HCT116 (cell line): Measurements from ENCODE around the gene RNASEH2A. TPM values are rescaled to one million over a fixed set of nuclear protein-coding genes. Genes with fewer than 3 reads are reported as not detected.

Experiments
- ATAC-seq: fragments of 200-7000 bp; cut with Tn5 transposase; 2 replicates; pipeline ENCODE4 v1.9.1; 2020; ENCODE audit warnings: mild to moderate bottlenecking, moderate library complexity
- BruUV-seq: library from RNA; stranded (reverse); fragments of 400-500 nt; replicated peaks from 2 replicates; lab custom pipeline; 2021; lab: Mats Ljungman, UMichigan
- CTCF ChIA-PET: fragments of 300-600 bp; sonication (Branson Sonifier 250); formaldehyde crosslinking; loops from one replicate; lab custom pipeline; 2021; ENCODE audit warnings: antibody characterized with exemption; lab: Charles Lee
- POLR2A ChIA-PET: fragments of 300-600, 350-600 bp; sonication (Branson Sonifier 250); formaldehyde crosslinking; loops from one replicate; lab custom pipeline; 2021; ENCODE audit warnings: antibody characterized with exemption; lab: Charles Lee
- RAD21 ChIA-PET, 2 experiments: fragments of 300-600 bp; sonication (Branson Sonifier 250); formaldehyde crosslinking; loops; one replicate each; lab custom pipeline; 2023; ENCODE audit warnings: low total read pairs in 2 of 2; ENCODE audit not compliant: uncharacterized antibody in 2 of 2, unreplicated experiment in 2 of 2, low non-redundant PET in 1 of 2; lab: Charles Lee
- DNase-seq: peaks from one replicate; pipeline ENCODE4 v3.0.0-alpha.2; 2010; ENCODE audit warnings: low read depth, low spot score
- H2AFZ ChIP-seq: fragments of 200-600 bp; shearing (Covaris generic), sonication (generic); 2 replicates; pipeline ENCODE4 v1.6.1; 2017; ENCODE audit warnings: low read depth, mixed run types, mixed read lengths, antibody characterized with exemption, low read length; ENCODE audit not compliant: poor library complexity, severe bottlenecking
- H3K27ac ChIP-seq: 2 replicates; pipeline ENCODE4 v1.5.1; 2012; ENCODE audit warnings: low read depth, low read length
- H3K27me3 ChIP-seq: fragments of 200-600 bp; sonication (generic); 2 replicates; pipeline ENCODE4 v1.6.1; 2016; ENCODE audit warnings: mixed run types, low read length, mixed read lengths; ENCODE audit not compliant: insufficient read depth
- H3K36me3 ChIP-seq, 2 experiments: fragments of 200-500 bp in 1 of 2; fragments of 200-600 bp in 1 of 2; sonication (Bioruptor generic) in 1 of 2; sonication (generic) in 1 of 2; 2 replicates each; pipeline versions ENCODE4 v1.5.1 to v1.6.1; 2014 to 2016; ENCODE audit warnings: low read length in 2 of 2, inconsistent platforms in 1 of 2, mixed read lengths in 1 of 2, mixed run types in 1 of 2; ENCODE audit not compliant: insufficient read depth in 2 of 2, control insufficient read depth in 1 of 2
- H3K4me1 ChIP-seq, 2 experiments: fragments of 200-600 bp in 1 of 2; sonication (generic) in 1 of 2; 2 replicates each; pipeline versions ENCODE4 v1.5.1 to v1.6.1; 2012 to 2017; ENCODE audit warnings: low read length in 2 of 2, inconsistent platforms in 1 of 2, mild to moderate bottlenecking in 1 of 2, mixed read lengths in 1 of 2, mixed run types in 1 of 2, moderate library complexity in 1 of 2; ENCODE audit not compliant: insufficient read depth in 2 of 2, control insufficient read depth in 1 of 2
- H3K4me2 ChIP-seq: fragments of 200-600 bp; sonication (generic); 2 replicates; pipeline ENCODE4 v1.6.1; 2017; ENCODE audit warnings: mixed run types, low read length, mixed read lengths
- H3K4me3 ChIP-seq, 2 experiments: fragments of 200-600 bp in 1 of 2; sonication (generic) in 1 of 2; replicated peaks in 1 of 2; 2 replicates each; pipeline ENCODE4 v1.5.1; 2011 to 2016; ENCODE audit warnings: low read length in 2 of 2, control low read depth in 1 of 2, low read depth in 1 of 2, mild to moderate bottlenecking in 1 of 2, mixed read lengths in 1 of 2, mixed run types in 1 of 2
- H3K79me2 ChIP-seq: fragments of 200-600 bp; sonication (generic); 2 replicates; pipeline ENCODE4 v1.6.1; 2017; ENCODE audit warnings: mild to moderate bottlenecking, mixed run types, low read length, moderate library complexity, mixed read lengths; ENCODE audit not compliant: insufficient read depth
- H3K9ac ChIP-seq: fragments of 200-600 bp; sonication (generic); 2 replicates; pipeline ENCODE4 v1.6.1; 2016; ENCODE audit warnings: low read length, mixed read lengths
- H3K9me2 ChIP-seq: fragments of 200-600 bp; sonication (generic), shearing (Covaris generic); 2 replicates; pipeline ENCODE4 v1.6.1; 2017; ENCODE audit warnings: mixed run types, mild to moderate bottlenecking, moderate library complexity; ENCODE audit not compliant: insufficient read depth
- H3K9me3 ChIP-seq, 2 experiments: fragments of 200-500 bp in 1 of 2; fragments of 200-600 bp in 1 of 2; sonication (Bioruptor generic) in 1 of 2; sonication (generic) in 1 of 2; 2 replicates each; pipeline ENCODE4 v1.6.1; 2014 to 2017; ENCODE audit warnings: low read length in 2 of 2, mixed read lengths in 2 of 2, inconsistent platforms in 1 of 2, low read depth in 1 of 2, mild to moderate bottlenecking in 1 of 2, mixed run types in 1 of 2, moderate library complexity in 1 of 2; ENCODE audit not compliant: control insufficient read depth in 1 of 2, insufficient read depth in 1 of 2
- H4K20me1 ChIP-seq: fragments of 200-600 bp; sonication (generic), shearing (Covaris generic); 2 replicates; pipeline ENCODE4 v1.6.1; 2017; ENCODE audit warnings: mixed run types, mild to moderate bottlenecking, moderate library complexity; ENCODE audit not compliant: insufficient read depth
- CBX3 ChIP-seq: IDR thresholded peaks from 2 replicates; pipeline ENCODE4 v1.6.1; 2012; ENCODE audit warnings: low read depth
- CEBPB ChIP-seq: IDR thresholded peaks from 2 replicates; pipeline ENCODE4 v1.6.1; 2012; ENCODE audit warnings: low read depth
- EGR1 ChIP-seq: IDR thresholded peaks from 2 replicates; pipeline ENCODE4 v1.6.1; 2012; ENCODE audit warnings: low read depth
- ELF1 ChIP-seq: IDR thresholded peaks from 2 replicates; pipeline ENCODE4 v1.6.1; 2012; ENCODE audit warnings: low read depth, borderline replicate concordance
- EZH2 ChIP-seq: fragments of 200-600 bp; sonication (generic); IDR thresholded peaks from 2 replicates; pipeline ENCODE4 v1.6.1; 2017; ENCODE audit warnings: antibody characterized with exemption, mixed run types
- EZH2phosphoT487 ChIP-seq: fragments of 200-600 bp; IDR thresholded peaks from 2 replicates; pipeline ENCODE4 v1.6.1; 2018; ENCODE audit warnings: antibody characterized with exemption, borderline replicate concordance
- FOSL1 ChIP-seq: IDR thresholded peaks from 2 replicates; pipeline ENCODE4 v1.6.1; 2012; ENCODE audit warnings: low read depth
- JUND ChIP-seq: IDR thresholded peaks from 2 replicates; pipeline ENCODE4 v1.6.1; 2012
- POLR2A ChIP-seq: IDR thresholded peaks from 2 replicates; pipeline ENCODE4 v1.7.0; 2011; ENCODE audit warnings: borderline replicate concordance; ENCODE audit not compliant: insufficient read depth, insufficient read length; ENCODE audit errors: extremely low read depth
- SIN3A ChIP-seq: IDR thresholded peaks from 2 replicates; pipeline ENCODE4 v1.6.1; 2012; ENCODE audit warnings: low read depth
- SRF ChIP-seq: IDR thresholded peaks from 2 replicates; pipeline ENCODE4 v1.6.1; 2012; ENCODE audit warnings: low read depth
- TCF7L2 ChIP-seq: IDR thresholded peaks from 2 replicates; pipeline ENCODE4 v1.7.0; 2011; ENCODE audit warnings: borderline replicate concordance, inconsistent platforms; ENCODE audit not compliant: insufficient read depth, insufficient read length; ENCODE audit errors: extremely low read depth
- ZNF274 ChIP-seq: fragments of 200-500 bp; sonication (Bioruptor generic); IDR thresholded peaks from 2 replicates; pipeline ENCODE4 v1.6.1; 2014; ENCODE audit warnings: mild to moderate bottlenecking, low read depth, low read length, inconsistent platforms
- intact Hi-C: fragments of 100-400 bp; cut with micrococcal nuclease; formaldehyde crosslinking; loops from 2 replicates; pipeline ENCODE4 v1.10.0; 2022
- total RNA-seq: library from RNA; stranded (reverse); gene quantifications from one replicate; pipeline ENCODE4 v1.2.1, GENCODE V29; 2021; ENCODE audit not compliant: unreplicated experiment
- TF ChIP-seq, protein P1 (sequence below): IDR thresholded peaks from 2 replicates; pipeline ENCODE4 v1.6.1; 2012
- TF ChIP-seq, protein P2 (sequence below): IDR thresholded peaks from 2 replicates; pipeline ENCODE4 v1.6.1; 2012; ENCODE audit warnings: low read depth
- TF ChIP-seq, protein P3 (sequence below): IDR thresholded peaks from 2 replicates; pipeline ENCODE4 v1.6.1; 2011; ENCODE audit warnings: mild to moderate bottlenecking, low read length, moderate library complexity; ENCODE audit not compliant: insufficient replicate concordance; ENCODE audit errors: extremely low read depth

Gene RNASEH2A
- total RNA-seq, 1 experiment from 2014 or later = 54.5 TPM

DNA sequence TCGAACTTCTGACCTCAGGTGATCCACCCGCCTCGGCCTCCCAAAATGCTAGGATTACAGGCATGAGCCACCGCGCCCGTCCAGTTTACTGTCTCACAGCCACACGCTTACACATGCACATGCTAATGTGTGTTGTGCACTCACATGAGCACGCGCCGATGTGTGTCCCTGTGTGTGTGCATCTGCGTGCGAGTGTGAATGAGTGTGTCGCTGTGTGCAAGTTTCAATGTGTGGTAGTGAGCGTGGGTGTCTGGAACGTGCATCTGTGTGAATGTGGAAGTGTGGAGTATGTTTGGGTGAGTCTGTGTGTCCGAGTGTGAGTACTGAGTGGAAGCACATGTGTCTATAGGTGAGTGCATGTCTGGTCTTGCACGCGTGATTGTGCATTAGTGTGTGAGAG lies 36.1 kb downstream of the RNASEH2A start:
- ATAC-seq (no peak), DNase-seq (no peak)
- TF ChIP-seq, protein P1, sequence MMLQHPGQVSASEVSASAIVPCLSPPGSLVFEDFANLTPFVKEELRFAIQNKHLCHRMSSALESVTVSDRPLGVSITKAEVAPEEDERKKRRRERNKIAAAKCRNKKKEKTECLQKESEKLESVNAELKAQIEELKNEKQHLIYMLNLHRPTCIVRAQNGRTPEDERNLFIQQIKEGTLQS = no peak
- TF ChIP-seq, protein P2, sequence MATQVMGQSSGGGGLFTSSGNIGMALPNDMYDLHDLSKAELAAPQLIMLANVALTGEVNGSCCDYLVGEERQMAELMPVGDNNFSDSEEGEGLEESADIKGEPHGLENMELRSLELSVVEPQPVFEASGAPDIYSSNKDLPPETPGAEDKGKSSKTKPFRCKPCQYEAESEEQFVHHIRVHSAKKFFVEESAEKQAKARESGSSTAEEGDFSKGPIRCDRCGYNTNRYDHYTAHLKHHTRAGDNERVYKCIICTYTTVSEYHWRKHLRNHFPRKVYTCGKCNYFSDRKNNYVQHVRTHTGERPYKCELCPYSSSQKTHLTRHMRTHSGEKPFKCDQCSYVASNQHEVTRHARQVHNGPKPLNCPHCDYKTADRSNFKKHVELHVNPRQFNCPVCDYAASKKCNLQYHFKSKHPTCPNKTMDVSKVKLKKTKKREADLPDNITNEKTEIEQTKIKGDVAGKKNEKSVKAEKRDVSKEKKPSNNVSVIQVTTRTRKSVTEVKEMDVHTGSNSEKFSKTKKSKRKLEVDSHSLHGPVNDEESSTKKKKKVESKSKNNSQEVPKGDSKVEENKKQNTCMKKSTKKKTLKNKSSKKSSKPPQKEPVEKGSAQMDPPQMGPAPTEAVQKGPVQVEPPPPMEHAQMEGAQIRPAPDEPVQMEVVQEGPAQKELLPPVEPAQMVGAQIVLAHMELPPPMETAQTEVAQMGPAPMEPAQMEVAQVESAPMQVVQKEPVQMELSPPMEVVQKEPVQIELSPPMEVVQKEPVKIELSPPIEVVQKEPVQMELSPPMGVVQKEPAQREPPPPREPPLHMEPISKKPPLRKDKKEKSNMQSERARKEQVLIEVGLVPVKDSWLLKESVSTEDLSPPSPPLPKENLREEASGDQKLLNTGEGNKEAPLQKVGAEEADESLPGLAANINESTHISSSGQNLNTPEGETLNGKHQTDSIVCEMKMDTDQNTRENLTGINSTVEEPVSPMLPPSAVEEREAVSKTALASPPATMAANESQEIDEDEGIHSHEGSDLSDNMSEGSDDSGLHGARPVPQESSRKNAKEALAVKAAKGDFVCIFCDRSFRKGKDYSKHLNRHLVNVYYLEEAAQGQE = no peak
- TF ChIP-seq JUND (no peak), FOSL1 (no peak), ELF1 (no peak)
- Histone ChIP-seq H4K20me1 (no peaks in the 10 kb centered on the region), H3K4me1 (peaks cover 22 to 44% of the 10 kb centered on the region in 2 experiments), H3K27me3 (no peaks in the 10 kb centered on the region), H3K9me2 (no peaks in the 10 kb centered on the region), H2AFZ (no peak overlapping the region), H3K4me2 (no peak overlapping the region), H3K27ac (no peak overlapping the region), H3K9ac (no peak overlapping the region), H3K9me3 (no peaks in the 10 kb centered on the region), H3K79me2 (peaks cover 36% of the 10 kb centered on the region; the same call in 1 of the 2 replicates), H3K36me3 (peaks cover 5 to 6% of the 10 kb centered on the region in 2 experiments; a peak in 1 of 4 replicates), H3K4me3 (no peak overlapping the region)
- intact Hi-C loops = no loop called here
- ChIA-PET POLR2A (no interaction called here), CTCF (no interaction called here), RAD21 (no interaction called here)
- BruUV-seq = no TSS peak

DNA sequence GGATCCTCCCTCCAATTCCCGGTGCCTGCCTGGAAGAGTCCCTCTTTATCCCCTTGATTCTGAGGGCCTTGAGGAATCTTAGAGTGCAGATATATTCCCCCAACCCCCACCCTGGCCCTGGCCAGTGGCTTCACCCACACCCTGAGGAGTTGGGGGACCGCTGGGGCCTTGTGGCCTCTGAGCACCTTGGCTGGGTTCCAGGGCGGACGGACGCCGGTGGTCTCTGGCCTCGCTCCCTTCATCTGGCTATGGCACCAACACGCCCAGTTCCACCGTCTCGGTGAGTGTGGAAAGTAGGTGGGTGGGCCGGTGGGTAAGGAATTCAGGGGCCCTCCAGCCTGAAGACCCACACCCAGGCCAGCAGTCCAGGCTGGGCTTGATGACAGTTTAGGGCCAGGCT lies 36.9 kb downstream of the RNASEH2A start:
- no peak overlapping the region for H2AFZ ChIP-seq
- no peaks in the 10 kb centered on the region for H4K20me1 ChIP-seq
- POLR2A ChIA-PET = no interaction called here
- TF ChIP-seq EZH2 (no peak), TCF7L2 (no peak), CBX3 (no peak), ZNF274 (no peak), CEBPB (no peak), ELF1 (no peak), SRF (no peak), EZH2phosphoT487 (no peak), POLR2A (no peak), EGR1 (no peak), SIN3A (no peak)
- TF ChIP-seq, protein P1 = no peak
- TF ChIP-seq, protein P3, sequence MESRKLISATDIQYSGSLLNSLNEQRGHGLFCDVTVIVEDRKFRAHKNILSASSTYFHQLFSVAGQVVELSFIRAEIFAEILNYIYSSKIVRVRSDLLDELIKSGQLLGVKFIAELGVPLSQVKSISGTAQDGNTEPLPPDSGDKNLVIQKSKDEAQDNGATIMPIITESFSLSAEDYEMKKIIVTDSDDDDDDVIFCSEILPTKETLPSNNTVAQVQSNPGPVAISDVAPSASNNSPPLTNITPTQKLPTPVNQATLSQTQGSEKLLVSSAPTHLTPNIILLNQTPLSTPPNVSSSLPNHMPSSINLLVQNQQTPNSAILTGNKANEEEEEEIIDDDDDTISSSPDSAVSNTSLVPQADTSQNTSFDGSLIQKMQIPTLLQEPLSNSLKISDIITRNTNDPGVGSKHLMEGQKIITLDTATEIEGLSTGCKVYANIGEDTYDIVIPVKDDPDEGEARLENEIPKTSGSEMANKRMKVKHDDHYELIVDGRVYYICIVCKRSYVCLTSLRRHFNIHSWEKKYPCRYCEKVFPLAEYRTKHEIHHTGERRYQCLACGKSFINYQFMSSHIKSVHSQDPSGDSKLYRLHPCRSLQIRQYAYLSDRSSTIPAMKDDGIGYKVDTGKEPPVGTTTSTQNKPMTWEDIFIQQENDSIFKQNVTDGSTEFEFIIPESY = no peak

More for the DNA sequence above, 36.9 kb downstream of the RNASEH2A start:
- no peak for ATAC-seq
- intact Hi-C loops = no loop called here
- BruUV-seq = no TSS peak
- Histone ChIP-seq H3K9me3 (no peaks in the 10 kb centered on the region), H3K4me3 (no peak overlapping the region), H3K36me3 (peaks cover 5 to 11% of the 10 kb centered on the region in 2 experiments; a peak in 1 of 4 replicates), H3K9ac (no peak overlapping the region), H3K79me2 (peaks cover 36% of the 10 kb centered on the region; the same call in 1 of the 2 replicates), H3K9me2 (no peaks in the 10 kb centered on the region), H3K4me2 (no peak overlapping the region), H3K27ac (no peak overlapping the region), H3K4me1 (peaks cover 16 to 42% of the 10 kb centered on the region in 2 experiments; a peak in 3 of 4 replicates), H3K27me3 (no peaks in the 10 kb centered on the region)
- ChIA-PET CTCF (no interaction called here), RAD21 (no interaction called here)
- DNase-seq = no peak
